ENCODE measurements around the gene CD160. TPM values are rescaled to one million over a fixed set of nuclear protein-coding genes. Genes with fewer than 3 reads are reported as not detected.

CD160 gene
- total and polyA plus RNA-seq, 2 of the 4 experiments (the other 2 are of a cell fraction) = not detected

DNA sequence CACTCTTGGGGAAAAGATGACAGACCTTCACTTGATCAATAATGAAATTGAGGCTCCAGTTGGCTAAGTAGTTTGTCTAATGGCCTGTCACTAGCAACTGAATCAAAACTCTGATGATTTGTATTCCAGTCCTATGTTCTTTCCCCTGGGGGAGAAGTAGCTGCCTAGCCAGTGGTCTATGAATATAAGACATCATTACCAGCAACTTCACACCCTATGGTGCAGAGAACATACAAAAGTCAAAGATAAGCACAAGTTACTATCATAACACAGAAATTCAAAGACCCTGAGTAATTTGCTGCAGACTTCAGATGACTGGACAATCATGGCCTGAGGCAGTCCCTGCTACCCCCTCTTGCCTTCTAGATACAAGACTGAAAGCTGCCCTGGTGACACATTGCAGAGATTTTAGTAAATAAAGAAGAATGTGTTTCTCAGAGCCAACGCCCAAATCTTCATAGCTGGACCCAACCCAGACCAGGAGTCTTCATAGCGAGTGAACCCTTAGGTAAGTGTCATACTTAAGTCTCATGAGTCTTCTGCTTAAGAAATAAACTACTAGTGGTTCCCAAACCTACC lies 13.1 kb upstream of the CD160 start:
- Histone ChIP-seq H4K20me1 (ENCODE audit: insufficient read depth, low read length) (no peaks in the 10 kb centered on the region), H2AFZ (replicated peaks; ENCODE audit: low read length, poor library complexity) (no peak overlapping the region), H3K56ac (ENCODE audit: extremely low read depth, insufficient read depth, low read length) (no peak overlapping the region), H3K4ac (ENCODE audit: low read depth, low read length) (no peak overlapping the region), H3K36me3 (ENCODE audit: control insufficient read depth, insufficient read depth, low read length) (no peaks in the 10 kb centered on the region), H3K4me3 (ENCODE audit: insufficient read depth, low read depth, low read length) (no peak overlapping the region), H3K4me2 (ENCODE audit: low read depth, low read length) (no peak overlapping the region), H3K9me1 (ENCODE audit: insufficient read depth, low read length) (peaks cover 15% of the 10 kb centered on the region), H3K9ac (ENCODE audit: low read depth, low read length) (no peak overlapping the region), H2BK120ac (ENCODE audit: low read depth, low read length) (no peak overlapping the region), H2BK20ac (ENCODE audit: low read depth, low read length) (0 out of 2 replicates have a peak overlapping the region, but pooled peaks have one; percentile 1), H2BK5ac (ENCODE audit: low read depth, low read length, poor library complexity, severe bottlenecking) (no peak overlapping the region), H2AK5ac (ENCODE audit: low read depth, low read length) (no peak overlapping the region), H3K4me1 (ENCODE audit: control insufficient read depth, insufficient read depth, low read length) (peaks cover 17% of the 10 kb centered on the region), H4K5ac (ENCODE audit: low read depth, low read length) (no peak overlapping the region), H3K14ac (replicated peaks; ENCODE audit: low read depth, low read length) (0 out of 2 replicates have a peak overlapping the region, but pooled peaks have one; percentile 14), H3K23ac (ENCODE audit: low read depth, low read length) (no peak overlapping the region), H2AK9ac (replicated peaks; ENCODE audit: low read depth, low read length, poor library complexity) (no peak overlapping the region), H3K79me1 (ENCODE audit: low read depth in 1 of 2, low read length in 2 of 2) (no peaks in the 10 kb centered on the region), H3K9me3 (ENCODE audit: control insufficient read depth, insufficient read depth, low read length) (no peaks in the 10 kb centered on the region), H3K18ac (ENCODE audit: low read depth, low read length) (no peak overlapping the region), H4K8ac (ENCODE audit: low read depth in 2 of 2, low read length in 2 of 2) (no peak overlapping the region), H3K27me3 (ENCODE audit: control insufficient read depth, insufficient read depth, low read length) (no peaks in the 10 kb centered on the region), H3K27ac (ENCODE audit: insufficient read depth, low read length) (no peak overlapping the region), H2BK15ac (ENCODE audit: low read depth, low read length) (no peak overlapping the region), H4K91ac (ENCODE audit: insufficient read depth, low read depth, low read length) (no peak overlapping the region)
- in situ Hi-C loops (cut with MboI; ENCODE audit: low sequenced_read_pairs) = no loop called here
- CTCF ChIA-PET = no interaction called here
- intact Hi-C loops (cut with micrococcal nuclease) = no loop called here
- ATAC-seq (ENCODE audit: low read depth) (peak; percentile 54), DNase-seq (peak; percentile 59)
- dilution Hi-C loops (cut with HindIII; ENCODE audit: low sequenced_read_pairs, unreplicated experiment) = no loop called here
- TF ChIP-seq NFE2L2 (IDR thresholded peaks at IDR 0.05; ENCODE audit: low read depth, low read length) (no peak), MAFK (IDR thresholded peaks at IDR 0.05; ENCODE audit: low read depth, low read length) (0 out of 2 replicates have a peak, but pooled peaks have one; percentile 1), FOS (IDR thresholded peaks at IDR 0.05; ENCODE audit: low read depth, low read length) (0 out of 2 replicates have a peak, but pooled peaks have one; percentile 22), POLR2A (IDR thresholded peaks at IDR 0.05; ENCODE audit: low read depth, low read length) (no peak), CHD1 (IDR thresholded peaks at IDR 0.05; ENCODE audit: low read depth, low read length) (no peak), USF2 (IDR thresholded peaks at IDR 0.05; ENCODE audit: low read depth, low read length) (no peak), MAZ (IDR thresholded peaks at IDR 0.05; ENCODE audit: borderline replicate concordance, low read depth, low read length) (no peak)
- TF ChIP-seq, protein P1, sequence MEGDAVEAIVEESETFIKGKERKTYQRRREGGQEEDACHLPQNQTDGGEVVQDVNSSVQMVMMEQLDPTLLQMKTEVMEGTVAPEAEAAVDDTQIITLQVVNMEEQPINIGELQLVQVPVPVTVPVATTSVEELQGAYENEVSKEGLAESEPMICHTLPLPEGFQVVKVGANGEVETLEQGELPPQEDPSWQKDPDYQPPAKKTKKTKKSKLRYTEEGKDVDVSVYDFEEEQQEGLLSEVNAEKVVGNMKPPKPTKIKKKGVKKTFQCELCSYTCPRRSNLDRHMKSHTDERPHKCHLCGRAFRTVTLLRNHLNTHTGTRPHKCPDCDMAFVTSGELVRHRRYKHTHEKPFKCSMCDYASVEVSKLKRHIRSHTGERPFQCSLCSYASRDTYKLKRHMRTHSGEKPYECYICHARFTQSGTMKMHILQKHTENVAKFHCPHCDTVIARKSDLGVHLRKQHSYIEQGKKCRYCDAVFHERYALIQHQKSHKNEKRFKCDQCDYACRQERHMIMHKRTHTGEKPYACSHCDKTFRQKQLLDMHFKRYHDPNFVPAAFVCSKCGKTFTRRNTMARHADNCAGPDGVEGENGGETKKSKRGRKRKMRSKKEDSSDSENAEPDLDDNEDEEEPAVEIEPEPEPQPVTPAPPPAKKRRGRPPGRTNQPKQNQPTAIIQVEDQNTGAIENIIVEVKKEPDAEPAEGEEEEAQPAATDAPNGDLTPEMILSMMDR (conservative IDR thresholded peaks at IDR 0.05; ENCODE audit: low read depth, low read length) = no peak
- TF ChIP-seq, protein P2, sequence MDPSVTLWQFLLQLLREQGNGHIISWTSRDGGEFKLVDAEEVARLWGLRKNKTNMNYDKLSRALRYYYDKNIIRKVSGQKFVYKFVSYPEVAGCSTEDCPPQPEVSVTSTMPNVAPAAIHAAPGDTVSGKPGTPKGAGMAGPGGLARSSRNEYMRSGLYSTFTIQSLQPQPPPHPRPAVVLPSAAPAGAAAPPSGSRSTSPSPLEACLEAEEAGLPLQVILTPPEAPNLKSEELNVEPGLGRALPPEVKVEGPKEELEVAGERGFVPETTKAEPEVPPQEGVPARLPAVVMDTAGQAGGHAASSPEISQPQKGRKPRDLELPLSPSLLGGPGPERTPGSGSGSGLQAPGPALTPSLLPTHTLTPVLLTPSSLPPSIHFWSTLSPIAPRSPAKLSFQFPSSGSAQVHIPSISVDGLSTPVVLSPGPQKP (IDR thresholded peaks at IDR 0.05; ENCODE audit: borderline replicate concordance, low read depth, low read length) = no peak
- POLR2A ChIA-PET (ENCODE audit: unreplicated experiment) = no interaction called here
- no CpG with 5 or more reads among the region's 2 CpGs for WGBS, 2 experiments (ENCODE audit: extremely low coverage in 2 of 2, insufficient read length in 1 of 2)
- no TSS peak for BruUV-seq (replicated peaks)
